Measurements from ENCODE around the gene DPM3. TPM values are rescaled to one million over a fixed set of nuclear protein-coding genes. Genes with fewer than 3 reads are reported as not detected.
"Not testable (repeated sequence)": the region's sequence is repeated elsewhere in the genome, so short reads cannot be mapped to it uniquely, and the experiment has no call there.

DPM3 gene
- total and polyA plus RNA-seq, 2 experiments from 2014 or later: 13.6 to 71.4 TPM

GRCh38 chr1:155160128-155160527, 19.8 kb upstream of the DPM3 start:
- no peaks in the 10 kb centered on the region for H3K79me2 ChIP-seq (replicated peaks; ENCODE audit: insufficient read depth)
- no peaks in the 10 kb centered on the region for H3K9me2 ChIP-seq (ENCODE audit: insufficient read depth)
- no peak overlapping the region; the same call in 1 of the 2 replicates for H3K27ac ChIP-seq (ENCODE audit: low read depth)
- Mint-ChIP-seq H3K4me1 (no peaks in the 10 kb centered on the region), H3K36me3 (ENCODE audit: low read depth) (no peaks in the 10 kb centered on the region), H3K9me3 (peaks cover 5% of the 10 kb centered on the region), H3K4me3 (no peak overlapping the region), H3K27ac (no peak overlapping the region), H3K27me3 (ENCODE audit: insufficient read depth, low read depth, poor library complexity) (peaks cover 1% of the 10 kb centered on the region)
- H3K27me3 ChIP-seq (ENCODE audit: insufficient read depth): no peaks in the 10 kb centered on the region
- no peaks in the 10 kb centered on the region for H3K36me3 ChIP-seq (ENCODE audit: insufficient read depth)
- no peaks in the 10 kb centered on the region for H3F3A ChIP-seq (replicated peaks; ENCODE audit: low read depth)
- TF ChIP-seq, protein P1, sequence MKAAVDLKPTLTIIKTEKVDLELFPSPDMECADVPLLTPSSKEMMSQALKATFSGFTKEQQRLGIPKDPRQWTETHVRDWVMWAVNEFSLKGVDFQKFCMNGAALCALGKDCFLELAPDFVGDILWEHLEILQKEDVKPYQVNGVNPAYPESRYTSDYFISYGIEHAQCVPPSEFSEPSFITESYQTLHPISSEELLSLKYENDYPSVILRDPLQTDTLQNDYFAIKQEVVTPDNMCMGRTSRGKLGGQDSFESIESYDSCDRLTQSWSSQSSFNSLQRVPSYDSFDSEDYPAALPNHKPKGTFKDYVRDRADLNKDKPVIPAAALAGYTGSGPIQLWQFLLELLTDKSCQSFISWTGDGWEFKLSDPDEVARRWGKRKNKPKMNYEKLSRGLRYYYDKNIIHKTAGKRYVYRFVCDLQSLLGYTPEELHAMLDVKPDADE (IDR thresholded peaks at IDR 0.05): no peak
- no peak overlapping the region for H3K4me3 ChIP-seq
- no peaks in the 10 kb centered on the region for H3K4me1 ChIP-seq (ENCODE audit: insufficient read depth)
- ATAC-seq (no peak), DNase-seq (ENCODE audit: low spot score) (no peak)
- H2AFZ ChIP-seq: no peak overlapping the region
- no peak overlapping the region for H3K4me2 ChIP-seq
- H4K20me1 ChIP-seq (replicated peaks; ENCODE audit: insufficient read depth): no peaks in the 10 kb centered on the region

- Histone ChIP-seq H3K27me3 (ENCODE audit: insufficient read depth) (no peaks in the 10 kb centered on the region), H3F3A (replicated peaks; ENCODE audit: low read depth) (no peaks in the 10 kb centered on the region), H2AFZ (no peak overlapping the region), H3K79me2 (replicated peaks; ENCODE audit: insufficient read depth) (no peaks in the 10 kb centered on the region), H4K20me1 (replicated peaks; ENCODE audit: insufficient read depth) (no peaks in the 10 kb centered on the region), H3K27ac (ENCODE audit: low read depth) (no peak overlapping the region), H3K36me3 (ENCODE audit: insufficient read depth) (no peaks in the 10 kb centered on the region), H3K4me3 (no peak overlapping the region), H3K4me1 (ENCODE audit: insufficient read depth) (no peaks in the 10 kb centered on the region), H3K4me2 (no peak overlapping the region), H3K9me2 (ENCODE audit: insufficient read depth) (no peaks in the 10 kb centered on the region)
- DNase-seq (ENCODE audit: low spot score) (no peak), ATAC-seq (no peak)
- H3K4me1 Mint-ChIP-seq: no peaks in the 10 kb centered on the region
- H3K27ac Mint-ChIP-seq: no peak overlapping the region
- H3K27me3 Mint-ChIP-seq (ENCODE audit: insufficient read depth, low read depth, poor library complexity): no peaks in the 10 kb centered on the region
- no peaks in the 10 kb centered on the region for H3K36me3 Mint-ChIP-seq (ENCODE audit: low read depth)
- H3K9me3 Mint-ChIP-seq: peaks cover 3% of the 10 kb centered on the region; the same call in 2 of the 3 replicates
- no peak overlapping the region for H3K4me3 Mint-ChIP-seq
- TF ChIP-seq ZNF114 (CRISPR knock-in tag; IDR thresholded peaks at IDR 0.05): no peak
- TF ChIP-seq EZH2 (IDR thresholded peaks at IDR 0.05; ENCODE audit: low read depth, unreplicated experiment): no peak
- TF ChIP-seq ZNF462 (CRISPR knock-in tag; IDR thresholded peaks at IDR 0.05): no peak
- TF ChIP-seq, protein P2, sequence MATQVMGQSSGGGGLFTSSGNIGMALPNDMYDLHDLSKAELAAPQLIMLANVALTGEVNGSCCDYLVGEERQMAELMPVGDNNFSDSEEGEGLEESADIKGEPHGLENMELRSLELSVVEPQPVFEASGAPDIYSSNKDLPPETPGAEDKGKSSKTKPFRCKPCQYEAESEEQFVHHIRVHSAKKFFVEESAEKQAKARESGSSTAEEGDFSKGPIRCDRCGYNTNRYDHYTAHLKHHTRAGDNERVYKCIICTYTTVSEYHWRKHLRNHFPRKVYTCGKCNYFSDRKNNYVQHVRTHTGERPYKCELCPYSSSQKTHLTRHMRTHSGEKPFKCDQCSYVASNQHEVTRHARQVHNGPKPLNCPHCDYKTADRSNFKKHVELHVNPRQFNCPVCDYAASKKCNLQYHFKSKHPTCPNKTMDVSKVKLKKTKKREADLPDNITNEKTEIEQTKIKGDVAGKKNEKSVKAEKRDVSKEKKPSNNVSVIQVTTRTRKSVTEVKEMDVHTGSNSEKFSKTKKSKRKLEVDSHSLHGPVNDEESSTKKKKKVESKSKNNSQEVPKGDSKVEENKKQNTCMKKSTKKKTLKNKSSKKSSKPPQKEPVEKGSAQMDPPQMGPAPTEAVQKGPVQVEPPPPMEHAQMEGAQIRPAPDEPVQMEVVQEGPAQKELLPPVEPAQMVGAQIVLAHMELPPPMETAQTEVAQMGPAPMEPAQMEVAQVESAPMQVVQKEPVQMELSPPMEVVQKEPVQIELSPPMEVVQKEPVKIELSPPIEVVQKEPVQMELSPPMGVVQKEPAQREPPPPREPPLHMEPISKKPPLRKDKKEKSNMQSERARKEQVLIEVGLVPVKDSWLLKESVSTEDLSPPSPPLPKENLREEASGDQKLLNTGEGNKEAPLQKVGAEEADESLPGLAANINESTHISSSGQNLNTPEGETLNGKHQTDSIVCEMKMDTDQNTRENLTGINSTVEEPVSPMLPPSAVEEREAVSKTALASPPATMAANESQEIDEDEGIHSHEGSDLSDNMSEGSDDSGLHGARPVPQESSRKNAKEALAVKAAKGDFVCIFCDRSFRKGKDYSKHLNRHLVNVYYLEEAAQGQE (IDR thresholded peaks at IDR 0.05; ENCODE audit: unreplicated experiment): no peak
Observed at GRCh38 chr1:155158991-155159390, 18.7 kb upstream of the DPM3 start.

GRCh38 chr1:155155996-155156643, 15.8 kb upstream of the DPM3 start:
- DNase-seq (ENCODE audit: low spot score); ATAC-seq; H2AFZ ChIP-seq; H3K27me3 ChIP-seq (ENCODE audit: insufficient read depth); H3K27ac ChIP-seq (ENCODE audit: low read depth); H3K4me1 ChIP-seq (ENCODE audit: insufficient read depth); H3K9me3 Mint-ChIP-seq; H3K27ac Mint-ChIP-seq; H3K4me2 ChIP-seq; H3K36me3 ChIP-seq (ENCODE audit: insufficient read depth); H3K4me3 Mint-ChIP-seq; H3K4me1 Mint-ChIP-seq; H3K4me3 ChIP-seq; H3K27me3 Mint-ChIP-seq (ENCODE audit: insufficient read depth, low read depth, poor library complexity); H4K20me1 ChIP-seq (replicated peaks; ENCODE audit: insufficient read depth); H3K9me2 ChIP-seq (ENCODE audit: insufficient read depth); H3K36me3 Mint-ChIP-seq (ENCODE audit: low read depth); H3F3A ChIP-seq (replicated peaks; ENCODE audit: low read depth); H3K79me2 ChIP-seq (replicated peaks; ENCODE audit: insufficient read depth): not testable (repeated sequence)
